ENCODE data around the gene HTR3B.
"Not testable (repeated sequence)": the region's sequence is repeated elsewhere in the genome, so short reads cannot be mapped to it uniquely, and the experiment has no call there.

Gene HTR3B

GRCh38 chr11:113908098-113908497 is 3.5 kb downstream of the HTR3B start:
- TF ChIP-seq, protein P1, sequence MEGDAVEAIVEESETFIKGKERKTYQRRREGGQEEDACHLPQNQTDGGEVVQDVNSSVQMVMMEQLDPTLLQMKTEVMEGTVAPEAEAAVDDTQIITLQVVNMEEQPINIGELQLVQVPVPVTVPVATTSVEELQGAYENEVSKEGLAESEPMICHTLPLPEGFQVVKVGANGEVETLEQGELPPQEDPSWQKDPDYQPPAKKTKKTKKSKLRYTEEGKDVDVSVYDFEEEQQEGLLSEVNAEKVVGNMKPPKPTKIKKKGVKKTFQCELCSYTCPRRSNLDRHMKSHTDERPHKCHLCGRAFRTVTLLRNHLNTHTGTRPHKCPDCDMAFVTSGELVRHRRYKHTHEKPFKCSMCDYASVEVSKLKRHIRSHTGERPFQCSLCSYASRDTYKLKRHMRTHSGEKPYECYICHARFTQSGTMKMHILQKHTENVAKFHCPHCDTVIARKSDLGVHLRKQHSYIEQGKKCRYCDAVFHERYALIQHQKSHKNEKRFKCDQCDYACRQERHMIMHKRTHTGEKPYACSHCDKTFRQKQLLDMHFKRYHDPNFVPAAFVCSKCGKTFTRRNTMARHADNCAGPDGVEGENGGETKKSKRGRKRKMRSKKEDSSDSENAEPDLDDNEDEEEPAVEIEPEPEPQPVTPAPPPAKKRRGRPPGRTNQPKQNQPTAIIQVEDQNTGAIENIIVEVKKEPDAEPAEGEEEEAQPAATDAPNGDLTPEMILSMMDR (IDR thresholded peaks at IDR 0.05; ENCODE audit: low read depth, low read length, missing control alignments), result no peak
- in situ Hi-C loops (cut with HindIII; ENCODE audit: low sequenced_read_pairs), result loop anchor here (5.0 kb wide), 1 partner anchor 354 kb away; no protein-coding TSS in a partner anchor
- DNase-seq (ENCODE audit: low read depth), result no peak
- H3K4me3 ChIP-seq (ENCODE audit: low read depth, low read length), result no peak overlapping the region

GRCh38 chr11:113911491-113911890 is 6.9 kb downstream of the HTR3B start:
- DNase-seq (ENCODE audit: low read depth); H3K4me3 ChIP-seq (ENCODE audit: low read depth, low read length); in situ Hi-C loops (cut with HindIII; ENCODE audit: low sequenced_read_pairs): not testable (repeated sequence)

- H3K4me3 ChIP-seq (ENCODE audit: low read depth, low read length), result no peak overlapping the region
- TF ChIP-seq, protein P1 (IDR thresholded peaks at IDR 0.05; ENCODE audit: low read depth, low read length, missing control alignments), result no peak
- no peak for DNase-seq (ENCODE audit: low read depth)
- in situ Hi-C loops (cut with HindIII; ENCODE audit: low sequenced_read_pairs), result no loop called here
Observed at GRCh38 chr11:113923572-113923971, 19.0 kb downstream of the HTR3B start.

DNA sequence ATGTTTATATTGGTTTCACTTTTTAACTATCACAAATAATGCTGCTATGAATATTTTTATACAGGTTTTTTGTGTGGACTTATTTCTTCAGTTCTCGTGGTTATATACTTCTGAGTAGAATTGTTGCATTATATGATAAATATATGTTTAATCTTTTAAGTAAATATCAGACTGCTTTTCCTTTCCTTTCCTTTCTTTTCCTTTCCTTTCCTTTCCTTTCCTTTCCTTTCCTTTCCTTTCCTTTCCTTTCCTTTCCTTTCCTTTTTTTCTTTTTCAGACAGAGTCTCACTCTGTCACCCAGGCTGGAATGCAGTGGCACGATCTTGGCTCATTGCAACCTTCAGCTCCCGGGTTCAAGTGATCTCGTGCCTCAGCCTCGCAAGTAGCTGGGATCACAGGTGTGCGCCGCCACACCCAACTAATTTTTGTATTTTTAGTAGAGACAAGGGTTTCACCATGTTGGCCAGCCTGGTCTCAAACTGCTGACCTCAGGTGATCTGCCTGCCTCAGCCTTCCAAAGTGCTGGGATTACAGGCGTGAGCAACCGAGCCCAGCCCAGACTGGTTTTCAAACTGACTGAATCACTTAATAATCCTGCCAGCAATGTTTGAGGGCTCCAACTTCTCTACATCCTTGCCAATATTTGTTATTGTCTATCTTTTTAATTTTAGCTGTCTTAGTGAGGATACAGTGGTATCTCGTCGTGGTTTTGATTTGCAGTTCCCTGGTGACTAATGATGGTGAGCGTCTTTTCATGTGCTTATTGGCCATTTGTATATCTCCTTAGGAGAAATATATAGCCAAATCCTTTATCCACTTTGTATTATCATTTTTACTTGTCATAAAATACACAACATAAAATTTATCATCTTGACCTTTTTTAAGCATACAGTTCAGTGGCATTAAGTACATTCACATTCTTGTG is 21.9 kb downstream of the HTR3B start:
- H3K4me3 ChIP-seq (ENCODE audit: low read depth, low read length), result no peak overlapping the region
- TF ChIP-seq, protein P1 (IDR thresholded peaks at IDR 0.05; ENCODE audit: low read depth, low read length, missing control alignments), result no peak
- no peak for DNase-seq (ENCODE audit: low read depth)
- in situ Hi-C loops (cut with HindIII; ENCODE audit: low sequenced_read_pairs), result no loop called here

DNA sequence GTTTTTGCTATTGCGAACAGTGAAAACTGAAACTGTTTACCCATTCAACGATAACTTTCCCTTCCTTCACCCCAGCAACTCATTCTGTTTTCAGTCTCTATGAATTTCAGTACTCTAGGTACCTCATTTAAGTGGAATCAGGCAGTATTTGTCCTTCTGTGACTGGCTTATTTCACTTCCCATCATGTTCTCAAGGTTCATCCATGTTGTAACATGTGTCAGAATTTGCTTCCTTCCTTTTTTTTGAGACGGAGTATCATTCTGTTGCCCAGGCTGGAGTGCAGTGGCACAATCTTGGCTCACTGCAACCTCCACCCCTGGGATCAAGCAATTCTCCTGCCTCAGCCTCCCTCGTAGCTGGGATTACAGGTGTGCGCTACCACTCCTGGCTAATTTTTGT is 23.7 kb downstream of the HTR3B start:
- TF ChIP-seq, protein P1 (IDR thresholded peaks at IDR 0.05; ENCODE audit: low read depth, low read length, missing control alignments), result no peak
- in situ Hi-C loops (cut with HindIII; ENCODE audit: low sequenced_read_pairs), result no loop called here
- no peak overlapping the region for H3K4me3 ChIP-seq (ENCODE audit: low read depth, low read length)
- no peak for DNase-seq (ENCODE audit: low read depth)

DNA sequence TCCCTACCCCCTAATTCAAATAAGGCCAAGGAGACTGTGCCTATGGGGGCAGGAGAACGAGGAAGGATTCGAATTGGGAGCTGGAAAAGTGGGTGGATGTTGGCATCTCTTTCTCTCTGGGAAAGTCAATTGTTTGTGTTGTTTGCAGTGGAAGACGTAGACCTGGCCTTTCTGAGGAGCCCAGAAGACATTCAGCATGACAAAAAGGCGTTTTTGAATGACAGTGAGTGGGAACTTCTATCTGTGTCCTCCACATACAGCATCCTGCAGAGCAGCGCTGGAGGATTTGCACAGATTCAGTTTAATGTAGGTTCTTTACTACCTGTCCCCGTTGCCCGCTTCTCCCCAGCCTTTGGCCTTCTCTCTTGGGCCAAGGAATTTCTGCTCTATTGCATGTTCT is 28.2 kb downstream of the HTR3B start:
- no peak for DNase-seq (ENCODE audit: low read depth)
- no peak overlapping the region for H3K4me3 ChIP-seq (ENCODE audit: low read depth, low read length)
- in situ Hi-C loops (cut with HindIII; ENCODE audit: low sequenced_read_pairs), result no loop called here
- TF ChIP-seq, protein P1 (IDR thresholded peaks at IDR 0.05; ENCODE audit: low read depth, low read length, missing control alignments), result no peak

DNA sequence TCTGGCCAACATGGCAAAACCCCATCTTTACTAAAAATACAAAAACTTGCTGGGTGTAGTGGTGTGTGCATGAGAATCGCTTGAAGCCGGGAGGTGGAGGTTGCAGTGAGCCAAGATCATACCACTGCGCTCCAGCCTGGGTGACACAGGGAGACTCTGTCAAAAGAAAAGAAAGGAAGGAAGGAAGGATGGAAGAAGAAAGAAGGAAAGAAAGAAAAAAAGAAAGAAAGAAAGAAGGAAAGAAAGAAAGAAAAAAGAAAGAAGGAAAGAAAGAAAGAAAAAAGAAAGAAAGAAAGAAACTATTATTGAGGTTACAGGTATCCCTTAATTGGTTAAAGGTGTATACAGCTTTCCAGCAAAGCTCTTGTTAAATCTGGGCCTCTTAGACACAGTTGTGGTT is 29.6 kb downstream of the HTR3B start:
- H3K4me3 ChIP-seq (ENCODE audit: low read depth, low read length); in situ Hi-C loops (cut with HindIII; ENCODE audit: low sequenced_read_pairs); DNase-seq (ENCODE audit: low read depth): not testable (repeated sequence)

All from astrocyte of the cerebellum (primary cell).